ENCODE results near the gene PRKAG2.

DNA sequence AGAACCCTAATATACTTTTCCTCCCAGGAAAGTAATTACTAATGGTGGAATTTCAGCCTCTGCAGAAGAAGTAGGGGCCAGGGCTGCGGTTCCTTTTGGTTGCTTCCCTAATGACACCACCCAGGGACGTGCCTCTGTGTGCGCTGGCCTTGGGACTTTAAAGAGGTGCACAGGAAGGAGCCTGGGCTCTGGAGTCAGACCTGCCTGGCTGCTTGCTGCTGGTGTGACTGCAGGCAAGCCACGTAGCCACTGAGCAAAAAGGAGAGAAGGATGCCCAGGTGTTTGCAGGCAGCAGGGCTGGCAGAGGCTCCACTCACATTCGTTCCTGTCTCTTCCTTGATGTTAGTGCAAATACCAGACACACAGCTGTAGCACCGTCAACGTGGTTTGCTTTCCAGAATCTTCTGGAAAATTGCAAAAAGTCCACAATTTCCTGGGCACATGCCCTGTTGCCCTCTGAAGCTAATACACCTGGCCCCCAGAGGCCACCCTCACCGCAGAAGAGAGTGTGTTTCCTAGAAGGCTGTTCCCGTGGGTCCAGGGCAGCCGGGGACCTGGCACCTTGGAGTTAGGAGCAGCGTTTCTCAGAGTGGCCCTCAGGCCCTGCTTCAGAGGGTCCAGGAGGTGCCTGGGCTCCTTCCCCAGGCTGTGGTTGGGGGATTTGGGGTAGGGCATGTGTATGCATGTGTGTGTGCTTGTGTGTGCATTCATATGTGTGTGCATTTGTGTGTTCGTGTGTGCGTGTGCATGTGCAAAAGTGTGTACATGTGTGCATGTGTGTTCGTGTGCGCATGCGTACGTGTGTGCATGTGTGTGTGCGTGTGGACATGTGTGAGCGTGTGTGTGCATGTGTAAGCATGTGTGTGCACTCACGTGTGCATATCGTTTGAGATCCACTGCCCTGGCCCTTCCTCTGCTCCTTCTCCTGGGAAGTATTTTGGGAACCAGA, 12.8 kb upstream of the PRKAG2 start:
- TF ChIP-seq, protein P1, sequence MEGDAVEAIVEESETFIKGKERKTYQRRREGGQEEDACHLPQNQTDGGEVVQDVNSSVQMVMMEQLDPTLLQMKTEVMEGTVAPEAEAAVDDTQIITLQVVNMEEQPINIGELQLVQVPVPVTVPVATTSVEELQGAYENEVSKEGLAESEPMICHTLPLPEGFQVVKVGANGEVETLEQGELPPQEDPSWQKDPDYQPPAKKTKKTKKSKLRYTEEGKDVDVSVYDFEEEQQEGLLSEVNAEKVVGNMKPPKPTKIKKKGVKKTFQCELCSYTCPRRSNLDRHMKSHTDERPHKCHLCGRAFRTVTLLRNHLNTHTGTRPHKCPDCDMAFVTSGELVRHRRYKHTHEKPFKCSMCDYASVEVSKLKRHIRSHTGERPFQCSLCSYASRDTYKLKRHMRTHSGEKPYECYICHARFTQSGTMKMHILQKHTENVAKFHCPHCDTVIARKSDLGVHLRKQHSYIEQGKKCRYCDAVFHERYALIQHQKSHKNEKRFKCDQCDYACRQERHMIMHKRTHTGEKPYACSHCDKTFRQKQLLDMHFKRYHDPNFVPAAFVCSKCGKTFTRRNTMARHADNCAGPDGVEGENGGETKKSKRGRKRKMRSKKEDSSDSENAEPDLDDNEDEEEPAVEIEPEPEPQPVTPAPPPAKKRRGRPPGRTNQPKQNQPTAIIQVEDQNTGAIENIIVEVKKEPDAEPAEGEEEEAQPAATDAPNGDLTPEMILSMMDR (IDR thresholded peaks at IDR 0.05; ENCODE audit: low read depth, low read length) = no peak
- no peak for TF ChIP-seq EZH2phosphoT487 (IDR thresholded peaks at IDR 0.05; ENCODE audit: low read depth)
